ENCODE results near the gene DUS3L. TPM values are rescaled to one million over a fixed set of nuclear protein-coding genes. Genes with fewer than 3 reads are reported as not detected.

The DUS3L gene
- total RNA-seq, 1 experiment from 2014 or later: 67.0 TPM

DNA sequence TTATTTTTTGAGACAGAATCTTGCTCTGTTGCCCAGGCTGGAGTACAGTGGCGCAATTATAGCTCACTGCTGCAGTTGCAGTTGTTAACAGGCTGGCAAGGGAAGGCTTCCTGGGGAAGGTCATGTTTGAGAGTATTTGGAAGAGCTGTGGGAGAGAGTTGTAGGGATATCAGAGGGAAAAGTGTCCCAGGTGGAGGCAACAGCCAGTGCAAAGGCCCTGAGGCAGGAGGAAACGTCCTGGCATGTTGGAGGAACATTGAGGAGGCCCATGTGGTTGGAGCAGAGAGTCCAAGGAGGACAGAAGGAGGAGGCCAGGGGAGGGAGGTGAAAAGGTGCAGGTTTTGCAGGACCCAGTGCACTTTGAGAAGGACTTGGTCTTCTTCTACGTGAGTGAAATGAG lies 2.2 kb upstream of the DUS3L start:
- no peak overlapping the region for H3K23ac ChIP-seq (ENCODE audit: insufficient read length, low read depth, low read length)
- no peak overlapping the region for H3K27ac ChIP-seq (ENCODE audit: insufficient read length, low read depth, low read length)
- H3K9me3 Mint-ChIP-seq: no peaks in the 10 kb centered on the region; a peak in 2 of 5 replicates
- H3T11ph ChIP-seq (ENCODE audit: low read length): no peak overlapping the region
- no peak overlapping the region for H2AFZ ChIP-seq (ENCODE audit: low read length)
- no peaks in the 10 kb centered on the region for H3K4me1 ChIP-seq (ENCODE audit: insufficient read depth, low read length)
- no peak overlapping the region for H3K14ac ChIP-seq (ENCODE audit: insufficient read depth, low read length)
- H3K36me3 Mint-ChIP-seq (ENCODE audit: insufficient read depth in 1 of 3, low read depth in 3 of 3): peaks cover 8 to 20% (median 19%) of the 10 kb centered on the region in 3 experiments
- H3K27me3 ChIP-seq (ENCODE audit: insufficient read depth, low read length): no peaks in the 10 kb centered on the region
- no peak overlapping the region for H2BK20ac ChIP-seq (ENCODE audit: low read depth, low read length, poor library complexity, severe bottlenecking)
- H3K79me1 ChIP-seq (ENCODE audit: insufficient read depth, low read depth, low read length, poor library complexity, severe bottlenecking): no peaks in the 10 kb centered on the region
- H3K4me1 Mint-ChIP-seq: peaks cover 0 to 8% of the 10 kb centered on the region in 2 experiments; a peak in 3 of 4 replicates
- H2BK120ac ChIP-seq (ENCODE audit: low read depth, low read length, poor library complexity, severe bottlenecking): no peak overlapping the region
- no peaks in the 10 kb centered on the region for H4K20me1 ChIP-seq (ENCODE audit: control insufficient read depth, insufficient read depth, insufficient read length)
- no peak overlapping the region for H2BK5ac ChIP-seq (ENCODE audit: insufficient read length, low read length)
- H2BK15ac ChIP-seq (ENCODE audit: low read depth, low read length): no peak overlapping the region
- H3K9ac ChIP-seq (ENCODE audit: extremely low read depth, insufficient read length, low read length): no peak overlapping the region
- no peaks in the 10 kb centered on the region for H3K79me2 ChIP-seq (ENCODE audit: insufficient read depth, low read length)
- no peak overlapping the region for H2AK5ac ChIP-seq (ENCODE audit: insufficient read length, low read length)
- no peak overlapping the region for H3K18ac ChIP-seq (ENCODE audit: insufficient read length, low read depth, low read length)
- no peak for DNase-seq
- H3K4me2 ChIP-seq (ENCODE audit: insufficient read depth, insufficient read length, low read length): no peak overlapping the region
- no peak overlapping the region for H3K4ac ChIP-seq (ENCODE audit: low read depth, low read length)
- H4K5ac ChIP-seq (ENCODE audit: insufficient read length, low read depth, low read length): no peak overlapping the region
- H4K91ac ChIP-seq (ENCODE audit: insufficient read length, low read depth, low read length): no peak overlapping the region
- WGBS (ENCODE audit: extremely low coverage, insufficient read length, low lambda C conversion rate): no CpG with 5 or more reads among the region's 3 CpGs
- H3K4me3 Mint-ChIP-seq: 0 out of 5 replicates have a peak overlapping the region, but pooled peaks of 1 of the 2 experiments have one; percentile 4
- TF ChIP-seq, protein P1, sequence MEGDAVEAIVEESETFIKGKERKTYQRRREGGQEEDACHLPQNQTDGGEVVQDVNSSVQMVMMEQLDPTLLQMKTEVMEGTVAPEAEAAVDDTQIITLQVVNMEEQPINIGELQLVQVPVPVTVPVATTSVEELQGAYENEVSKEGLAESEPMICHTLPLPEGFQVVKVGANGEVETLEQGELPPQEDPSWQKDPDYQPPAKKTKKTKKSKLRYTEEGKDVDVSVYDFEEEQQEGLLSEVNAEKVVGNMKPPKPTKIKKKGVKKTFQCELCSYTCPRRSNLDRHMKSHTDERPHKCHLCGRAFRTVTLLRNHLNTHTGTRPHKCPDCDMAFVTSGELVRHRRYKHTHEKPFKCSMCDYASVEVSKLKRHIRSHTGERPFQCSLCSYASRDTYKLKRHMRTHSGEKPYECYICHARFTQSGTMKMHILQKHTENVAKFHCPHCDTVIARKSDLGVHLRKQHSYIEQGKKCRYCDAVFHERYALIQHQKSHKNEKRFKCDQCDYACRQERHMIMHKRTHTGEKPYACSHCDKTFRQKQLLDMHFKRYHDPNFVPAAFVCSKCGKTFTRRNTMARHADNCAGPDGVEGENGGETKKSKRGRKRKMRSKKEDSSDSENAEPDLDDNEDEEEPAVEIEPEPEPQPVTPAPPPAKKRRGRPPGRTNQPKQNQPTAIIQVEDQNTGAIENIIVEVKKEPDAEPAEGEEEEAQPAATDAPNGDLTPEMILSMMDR (conservative IDR thresholded peaks at IDR 0.05): no peak
- H3K27me3 Mint-ChIP-seq (ENCODE audit: low read depth): peaks cover 2% of the 10 kb centered on the region
- H3K56ac ChIP-seq (ENCODE audit: insufficient read length, low read depth, low read length): no peak overlapping the region
- H3K27ac Mint-ChIP-seq: peak overlapping the region in 1 of 3 experiments; percentile 7; a peak in 2 of 7 replicates
- no peaks in the 10 kb centered on the region for H3K9me3 ChIP-seq (ENCODE audit: control insufficient read depth, low read depth, low read length)
- H3K23me2 ChIP-seq (ENCODE audit: insufficient read length, low read depth, low read length, poor library complexity, severe bottlenecking): no peaks in the 10 kb centered on the region
- H4K8ac ChIP-seq (replicated peaks; ENCODE audit: insufficient read length, low read depth, low read length): no peak overlapping the region
- no peak overlapping the region for H2BK12ac ChIP-seq (ENCODE audit: insufficient read length, low read depth, low read length)
